ENCODE results near the gene LZTR1.

The LZTR1 gene

DNA sequence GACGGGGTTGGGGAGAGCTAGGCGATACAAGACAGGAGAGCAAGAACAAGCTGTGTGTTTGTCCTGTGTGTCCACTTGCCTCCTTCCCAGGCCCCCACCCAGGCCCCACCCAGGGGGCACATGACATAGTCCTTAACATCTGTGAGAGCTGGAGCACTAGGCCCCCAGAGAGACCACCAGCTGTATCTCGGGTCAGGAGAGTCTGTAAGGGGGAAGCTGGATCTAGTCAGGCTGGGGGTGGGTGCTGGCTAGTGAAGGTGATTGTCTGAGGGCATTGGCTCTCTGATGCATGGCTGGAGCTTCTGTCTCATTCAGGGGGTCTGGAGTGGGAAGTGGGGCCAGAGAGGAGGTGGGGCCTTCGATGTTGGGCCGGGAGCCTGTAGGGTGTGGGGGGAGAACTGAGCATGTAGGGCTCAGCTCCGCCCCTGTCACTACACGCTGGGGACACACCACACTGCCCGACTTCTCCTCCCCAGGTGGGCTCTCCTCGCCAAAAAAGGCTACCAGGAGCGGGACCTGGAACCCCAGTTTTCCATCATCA is 33.4 kb downstream of the LZTR1 start:
- no peak for DNase-seq (ENCODE audit: low read depth)

- DNase-seq (ENCODE audit: low read depth) = no peak
Observed at GRCh38 chr22:21016644-21017420, 34.7 kb downstream of the LZTR1 start.

DNA sequence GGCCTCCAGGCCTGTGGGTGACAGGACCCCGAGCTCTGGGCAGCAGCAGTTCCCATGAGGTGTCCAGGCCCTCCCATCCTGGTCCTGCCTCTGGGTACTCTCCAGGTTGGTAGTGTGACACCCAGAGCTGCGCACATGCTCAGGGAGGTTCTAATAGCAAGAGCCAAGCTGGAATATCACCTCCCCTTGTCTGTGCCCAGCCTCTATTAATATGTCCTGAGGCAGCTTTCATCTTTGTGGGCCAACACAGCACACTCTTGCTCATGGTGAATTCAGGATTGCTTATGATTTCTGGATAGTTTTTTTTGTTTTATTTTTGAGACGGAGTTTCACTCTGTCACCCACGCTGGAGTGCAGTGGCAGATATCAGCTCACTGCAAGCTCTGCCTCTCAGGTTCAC is 36.2 kb downstream of the LZTR1 start:
- DNase-seq (ENCODE audit: low read depth) = no peak

DNA sequence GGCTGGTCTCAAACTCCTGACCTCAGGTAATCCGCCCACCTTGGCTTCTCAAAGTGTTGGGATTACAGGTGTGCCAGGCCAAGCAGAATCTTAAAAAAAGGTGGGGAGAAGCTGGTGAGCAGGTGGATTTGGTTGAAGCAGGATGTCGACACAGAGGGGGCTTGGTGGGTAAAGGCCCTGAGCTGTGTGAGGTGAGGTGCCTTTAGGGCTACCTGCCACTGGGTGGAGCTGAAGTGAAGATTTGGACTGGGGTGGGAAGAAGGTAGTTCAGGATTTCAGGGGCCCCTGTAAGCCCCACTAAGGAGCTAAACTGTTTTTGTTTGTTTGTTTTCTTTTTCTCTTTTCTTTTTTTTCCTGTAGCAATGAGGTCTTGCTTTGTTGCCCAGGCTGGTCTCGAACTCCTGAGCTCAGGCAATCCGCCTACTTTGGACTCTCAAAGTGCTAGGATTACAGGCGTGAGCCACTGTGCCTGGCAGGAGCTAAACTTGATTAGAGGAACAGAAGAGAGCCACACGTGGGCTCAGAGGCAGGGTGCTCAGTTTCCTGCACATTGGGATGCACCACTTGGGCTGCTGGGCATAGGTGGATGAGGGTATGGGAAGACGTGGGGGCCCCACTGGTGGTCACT is 38.8 kb downstream of the LZTR1 start:
- DNase-seq (ENCODE audit: low read depth) = no peak

GRCh38 chr22:21022507-21022906 is 40.4 kb downstream of the LZTR1 start:
- DNase-seq (ENCODE audit: low read depth) = no peak

- no peak for DNase-seq (ENCODE audit: low read depth)
Observed at GRCh38 chr22:21022955-21023614, 41.0 kb downstream of the LZTR1 start.

- no peak for DNase-seq (ENCODE audit: low read depth)
Observed at GRCh38 chr22:21025266-21025665, 43.2 kb downstream of the LZTR1 start.

DNA sequence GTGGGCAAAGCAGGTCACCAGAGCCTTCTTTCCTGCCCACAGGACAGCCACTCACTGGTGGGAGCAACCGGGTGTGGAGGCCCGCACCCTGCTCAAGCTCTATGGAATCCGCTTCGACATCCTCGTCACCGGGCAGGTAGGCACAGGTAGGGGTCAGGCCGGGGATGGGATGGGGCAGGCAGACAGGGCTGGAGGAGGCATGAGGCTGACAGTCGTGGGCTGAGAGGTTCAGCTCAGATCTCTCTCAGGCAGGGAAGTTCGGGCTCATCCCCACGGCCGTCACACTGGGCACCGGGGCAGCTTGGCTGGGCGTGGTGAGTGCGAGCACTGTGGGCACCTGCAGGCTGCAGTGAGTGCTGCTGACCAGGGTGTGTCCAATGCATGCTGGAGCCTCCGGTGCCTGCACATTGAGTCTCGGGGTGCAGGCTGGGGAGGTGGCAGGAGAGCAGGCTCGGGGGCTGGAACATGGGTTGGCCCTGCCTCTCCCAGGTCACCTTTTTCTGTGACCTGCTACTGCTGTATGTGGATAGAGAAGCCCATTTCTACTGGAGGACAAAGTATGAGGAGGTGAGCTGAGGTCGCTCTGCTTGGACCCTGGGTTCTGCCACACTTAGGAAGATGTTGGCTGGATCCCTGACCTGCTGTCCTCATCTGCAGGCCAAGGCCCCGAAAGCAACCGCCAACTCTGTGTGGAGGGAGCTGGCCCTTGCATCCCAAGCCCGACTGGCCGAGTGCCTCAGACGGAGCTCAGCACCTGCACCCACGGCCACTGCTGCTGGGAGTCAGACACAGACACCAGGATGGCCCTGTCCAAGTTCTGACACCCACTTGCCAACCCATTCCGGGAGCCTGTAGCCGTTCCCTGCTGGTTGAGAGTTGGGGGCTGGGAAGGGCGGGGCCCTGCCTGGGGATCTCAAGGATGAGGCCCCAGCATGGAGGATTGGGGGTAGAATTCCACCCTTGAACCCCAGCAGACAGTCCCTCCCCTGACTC is 44.0 kb downstream of the LZTR1 start:
- no peak for DNase-seq (ENCODE audit: low read depth)

GRCh38 chr22:21026783-21027692 is 44.9 kb downstream of the LZTR1 start:
- DNase-seq (ENCODE audit: low read depth) = no peak

DNA sequence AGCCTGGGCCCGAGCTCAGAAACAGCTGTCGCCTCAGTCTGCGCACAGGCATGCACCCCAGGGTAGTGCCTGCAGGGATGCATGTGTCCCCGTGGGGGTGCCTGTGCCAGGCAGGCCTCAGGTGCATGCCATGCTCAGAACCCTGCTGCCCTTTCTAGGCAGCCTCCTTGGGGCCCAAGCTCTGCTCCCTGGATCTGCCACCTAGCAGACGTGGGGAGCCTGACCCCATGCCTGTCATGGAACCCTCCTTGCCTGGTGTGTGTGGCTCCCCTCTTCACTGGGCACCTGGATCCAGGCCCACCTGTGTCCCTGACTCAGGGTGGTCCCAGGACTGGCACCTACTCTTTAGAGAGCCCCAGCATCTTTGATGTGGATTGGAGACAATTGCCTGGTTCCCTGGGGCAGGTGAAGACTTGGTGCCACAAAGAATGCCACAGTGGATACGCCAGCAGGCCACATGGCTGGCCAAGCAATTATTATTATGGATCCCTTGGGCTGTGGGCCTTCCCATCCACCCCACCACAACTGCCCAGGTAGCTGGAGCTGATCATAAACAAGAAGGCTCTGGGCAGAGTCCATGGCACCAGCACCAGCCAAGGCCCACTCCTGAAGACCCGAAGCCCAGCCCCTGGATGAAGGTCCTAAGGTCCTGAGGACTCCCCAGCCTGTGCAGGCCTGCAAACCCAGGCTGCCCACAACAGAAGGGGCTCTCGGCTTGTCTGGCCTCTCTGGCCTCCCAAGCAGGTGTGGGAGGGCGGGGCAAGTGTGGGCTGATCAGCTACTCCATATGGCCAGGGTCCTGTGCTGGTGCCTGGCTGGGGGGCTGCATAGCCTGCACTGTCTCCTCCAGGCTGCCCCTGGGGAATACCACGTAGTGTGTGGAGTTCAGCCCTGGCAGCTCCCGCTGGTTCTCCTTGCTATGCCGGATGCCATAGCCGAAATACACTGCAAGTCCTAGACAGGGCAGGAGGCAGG is 46.5 kb downstream of the LZTR1 start:
- no peak for DNase-seq (ENCODE audit: low read depth)

DNA sequence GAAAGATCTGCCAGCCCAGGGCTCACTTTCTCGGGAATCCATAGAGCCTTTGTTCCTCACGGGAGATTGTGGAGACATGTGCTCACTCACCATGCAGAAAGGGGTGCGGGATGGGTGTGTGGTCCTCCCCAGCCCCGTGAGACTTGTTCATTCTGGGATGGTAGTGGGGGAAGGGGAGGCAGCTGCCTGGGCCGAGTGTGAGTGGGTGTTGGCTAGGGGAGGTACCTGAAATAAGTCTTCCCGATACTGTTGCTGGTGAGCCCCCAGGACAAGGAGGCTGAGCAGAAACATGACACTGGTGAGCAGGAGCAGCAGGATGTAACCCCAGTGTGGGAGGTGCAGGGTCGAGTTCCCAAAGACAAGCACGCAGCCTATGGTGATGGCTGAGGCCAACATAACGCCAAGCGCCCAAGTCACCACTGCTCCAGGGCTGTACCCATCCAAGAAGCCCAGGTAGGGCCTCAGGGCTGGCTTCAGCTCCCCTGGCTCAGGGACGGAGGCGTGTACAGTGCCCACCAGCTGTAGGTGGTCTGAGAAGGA is 47.5 kb downstream of the LZTR1 start:
- DNase-seq (ENCODE audit: low read depth) = no peak

DNA sequence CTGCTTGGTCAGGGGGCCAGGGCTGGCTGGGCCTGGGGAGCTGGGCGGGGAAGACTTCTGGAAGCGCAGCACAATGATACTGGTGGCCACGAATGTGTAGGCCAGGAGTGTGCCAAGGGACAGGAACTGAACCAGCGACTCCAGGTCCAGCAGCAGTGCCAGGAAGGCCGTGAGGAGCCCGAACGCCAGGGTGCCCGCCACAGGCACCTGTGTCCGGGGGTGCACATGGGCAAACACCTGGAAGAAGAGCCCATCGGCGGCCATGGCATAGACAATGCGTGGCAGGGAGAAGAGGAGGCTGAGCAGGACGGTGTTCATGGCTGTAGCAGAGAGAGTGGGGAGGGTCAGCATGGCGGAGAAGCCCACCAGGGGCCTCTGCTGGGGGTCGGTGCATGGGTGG is 47.9 kb downstream of the LZTR1 start:
- no peak for DNase-seq (ENCODE audit: low read depth)

DNA sequence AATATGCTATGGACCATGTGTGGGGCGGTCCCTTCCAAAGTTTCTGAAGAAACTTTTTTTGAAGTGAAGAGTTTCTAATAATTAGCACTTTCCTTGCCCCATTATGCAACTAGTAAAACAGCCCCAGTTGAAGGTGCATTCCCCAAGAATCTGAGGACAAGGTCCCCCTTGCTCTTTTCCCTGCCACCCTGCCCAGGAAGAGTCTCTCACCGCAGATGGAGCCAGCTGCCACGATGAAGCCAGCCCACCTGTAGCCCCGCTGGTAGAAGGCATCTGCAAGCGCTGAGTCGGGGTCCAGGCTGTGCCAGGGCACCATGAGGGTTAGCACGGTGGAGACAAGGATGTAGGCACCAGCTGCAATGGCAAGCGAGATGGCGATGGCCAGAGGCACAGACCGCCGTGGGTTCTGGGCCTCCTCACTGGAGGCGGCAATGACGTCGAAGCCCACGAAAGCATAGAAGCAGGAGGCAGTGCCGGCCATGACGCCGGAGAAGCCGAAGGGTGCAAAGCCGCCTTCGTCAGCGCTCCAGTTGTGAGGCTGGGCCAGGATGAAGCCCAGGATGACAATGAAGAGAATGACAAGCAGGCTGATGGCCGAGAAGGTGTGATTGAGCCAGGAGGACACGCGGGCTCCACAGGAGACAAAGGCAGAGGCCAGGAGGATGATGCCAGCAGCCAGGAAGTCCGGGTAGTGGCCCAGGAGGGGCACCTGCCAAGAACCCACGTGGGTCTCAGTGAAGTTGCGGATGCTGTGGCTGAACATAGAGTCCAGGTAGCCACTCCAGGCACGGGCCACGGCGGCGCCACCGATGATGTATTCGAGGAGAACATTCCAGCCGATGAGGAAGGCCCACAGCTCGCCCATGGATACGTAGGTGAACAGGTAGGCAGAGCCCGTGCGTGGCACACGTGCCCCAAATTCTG is 48.8 kb downstream of the LZTR1 start:
- no peak for DNase-seq (ENCODE audit: low read depth)

DNA sequence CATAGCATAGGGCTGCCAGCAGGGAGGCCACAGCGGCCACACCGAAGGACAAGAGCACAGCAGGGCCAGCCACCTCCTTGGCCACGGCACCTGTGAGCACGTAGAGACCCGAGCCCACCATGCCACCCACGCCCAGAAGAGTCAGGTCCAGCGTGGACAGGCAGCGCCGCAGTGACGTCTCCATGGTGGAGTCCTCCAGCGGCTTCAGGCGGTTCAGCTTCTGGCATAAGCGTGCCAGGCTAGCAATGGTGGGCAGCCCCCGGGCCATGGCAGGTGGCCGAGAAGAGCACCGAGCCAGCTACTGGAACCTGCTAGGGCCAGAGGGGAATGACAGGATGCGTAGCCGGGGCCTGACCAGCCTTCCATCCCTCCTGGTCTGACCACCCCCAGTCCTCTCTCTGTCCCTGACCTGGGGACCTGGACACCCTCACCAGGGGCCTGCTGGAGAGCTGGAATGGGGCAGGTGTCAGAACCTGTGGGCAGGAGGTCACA is 49.5 kb downstream of the LZTR1 start:
- no peak for DNase-seq (ENCODE audit: low read depth)

GRCh38 chr22:21032037-21032867 is 50.2 kb downstream of the LZTR1 start, which contains the start of gene SLC7A4:
SLC7A4 (minus strand) TSS chr22:21032561; CDS start chr22:21031812, 749 bp downstream.
- DNase-seq (ENCODE audit: low read depth) = no peak

- DNase-seq (ENCODE audit: low read depth) = no peak
Observed at GRCh38 chr22:21032868-21033688, 51.0 kb downstream of the LZTR1 start.

All from fibroblast of the conjunctiva (primary cell).